Kidney (tissue), 14 donors: ENCODE data around the gene BICC1. TPM values are rescaled to one million over a fixed set of nuclear protein-coding genes. Genes with fewer than 3 reads are reported as not detected.
A peak's percentile ranks its signal among the peaks of the same experiment; 100 is the strongest.

ENCODE experiments used
- DNase-seq, 5 donors: peaks; one replicate each; pipeline ENCODE4 v3.0.0-alpha.2; 2013 to 2020
- FAIRE-seq: peaks from 2 replicates; lab custom pipeline; 2012; peaks lifted over from hg19 to GRCh38; lab: Jason Lieb, UNC
- H3K27ac ChIP-seq, 2 donors: one replicate each; pipeline ENCODE4 v1.7.0; 2013; ENCODE audit warnings: low read depth in 2 of 2, low read length in 2 of 2, inconsistent platforms in 1 of 2
- H3K27me3 ChIP-seq: one replicate; pipeline ENCODE4 v1.7.1; 2013; ENCODE audit warnings: low read length, inconsistent platforms; ENCODE audit not compliant: control insufficient read depth, insufficient read depth
- H3K36me3 ChIP-seq, 3 donors: one replicate each; pipeline versions ENCODE4 v1.7.0 to v1.7.1; 2013; ENCODE audit warnings: low read length in 3 of 3, control low read depth in 1 of 3, inconsistent platforms in 1 of 3; ENCODE audit not compliant: insufficient read depth in 3 of 3, control insufficient read depth in 2 of 3
- H3K4me1 ChIP-seq, 3 donors: one replicate each; pipeline versions ENCODE4 v1.7.0 to v1.7.1; 2013; ENCODE audit warnings: low read length in 3 of 3, inconsistent platforms in 1 of 3, low read depth in 1 of 3; ENCODE audit not compliant: control insufficient read depth in 2 of 3, insufficient read depth in 2 of 3
- H3K4me3 ChIP-seq, 3 donors: one replicate each; pipeline versions ENCODE4 v1.7.0 to v1.8.1; 2013; ENCODE audit warnings: low read length in 3 of 3, control low read depth in 1 of 3, inconsistent platforms in 1 of 3
- H3K9ac ChIP-seq, 3 donors: one replicate each; pipeline versions ENCODE4 v1.7.0 to v1.7.1; 2013; ENCODE audit warnings: low read length in 3 of 3, control low read depth in 1 of 3, inconsistent platforms in 1 of 3
- H3K9me3 ChIP-seq, 3 donors: one replicate each; pipeline versions ENCODE4 v1.7.0 to v1.7.1; 2013; ENCODE audit warnings: low read length in 3 of 3, control low read depth in 1 of 3, inconsistent platforms in 1 of 3; ENCODE audit not compliant: control insufficient read depth in 2 of 3, insufficient read depth in 1 of 3
- intact Hi-C: fragments of 100-400 bp; cut with DNase I; formaldehyde crosslinking; loops from one replicate; pipeline ENCODE4 v1.11.1; 2022
- polyA plus RNA-seq: library from polyadenylated mRNA; stranded (reverse); fragments of 350-450 nt; fragmentation: Illumina TruSeq; extraction: RNeasy Lipid Tissue Mini Kit (QIAGEN cat#74804); gene quantifications from one replicate; pipeline ENCODE4 v1.2.3, GENCODE V29; 2014; ENCODE audit warnings: low read depth, low replicate concordance; ENCODE audit not compliant: insufficient read depth
- total RNA-seq: library from RNA; stranded (reverse); fragmentation: NEBNext Ultra II Directional; extraction: Animal tissue kit (Norgen Biotek cat#: 25700); gene quantifications from one replicate; pipeline ENCODE4 v1.2.1, GENCODE V29; 2021
- TF ChIP-seq, protein P1 (sequence below): IDR thresholded peaks from 3 replicates; pipeline ENCODE4 v1.5.1; 2012; ENCODE audit warnings: mild to moderate bottlenecking, moderate library complexity, borderline replicate concordance; ENCODE audit not compliant: insufficient read depth; ENCODE audit errors: extremely low read depth
- donor health status: control.
- donor health status: control.
- donor health status: control.
- donor health status: control.
- donor health status: control.
- donor health status: DM: yes; HTN: yes; CAD: no.
- donor health status: Normal renal cell carcinoma (clear cell type).

The BICC1 gene
- total and polyA plus RNA-seq, 2 donors from 2014 or later, result 21.0 to 136 TPM

DNA sequence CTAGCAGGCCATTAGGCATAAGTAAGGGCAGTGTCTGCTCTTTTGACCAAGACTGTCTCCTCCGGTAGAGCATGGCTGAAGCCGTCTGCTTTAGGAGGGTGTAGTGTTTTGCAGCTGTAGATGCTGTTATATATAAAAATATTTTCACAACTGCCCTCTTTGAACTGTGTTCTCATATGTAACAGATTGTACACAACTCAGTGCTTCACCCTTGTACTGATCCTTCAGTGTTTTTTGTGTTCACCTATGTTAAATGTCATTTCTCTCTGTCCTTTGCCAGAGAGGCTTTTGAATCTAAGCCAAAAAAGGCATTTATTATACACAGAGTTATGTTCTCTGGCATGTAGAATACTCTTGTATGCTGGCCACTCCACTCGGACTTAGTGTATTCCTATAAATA, 135.5 kb downstream of the BICC1 start:
- Histone ChIP-seq H3K9me3 (no peaks in the 10 kb centered on the region), H3K27ac (no peak overlapping the region), H3K4me3 (no peak overlapping the region), H3K4me1 (peaks cover 2 to 27% (median 10%) of the 10 kb centered on the region in 3 donors), H3K27me3 (no peaks in the 10 kb centered on the region), H3K9ac (no peak overlapping the region), H3K36me3 (no peaks in the 10 kb centered on the region)
- FAIRE-seq, result no peak
- no peak for DNase-seq
- intact Hi-C loops, result no loop called here
- TF ChIP-seq, protein P1, sequence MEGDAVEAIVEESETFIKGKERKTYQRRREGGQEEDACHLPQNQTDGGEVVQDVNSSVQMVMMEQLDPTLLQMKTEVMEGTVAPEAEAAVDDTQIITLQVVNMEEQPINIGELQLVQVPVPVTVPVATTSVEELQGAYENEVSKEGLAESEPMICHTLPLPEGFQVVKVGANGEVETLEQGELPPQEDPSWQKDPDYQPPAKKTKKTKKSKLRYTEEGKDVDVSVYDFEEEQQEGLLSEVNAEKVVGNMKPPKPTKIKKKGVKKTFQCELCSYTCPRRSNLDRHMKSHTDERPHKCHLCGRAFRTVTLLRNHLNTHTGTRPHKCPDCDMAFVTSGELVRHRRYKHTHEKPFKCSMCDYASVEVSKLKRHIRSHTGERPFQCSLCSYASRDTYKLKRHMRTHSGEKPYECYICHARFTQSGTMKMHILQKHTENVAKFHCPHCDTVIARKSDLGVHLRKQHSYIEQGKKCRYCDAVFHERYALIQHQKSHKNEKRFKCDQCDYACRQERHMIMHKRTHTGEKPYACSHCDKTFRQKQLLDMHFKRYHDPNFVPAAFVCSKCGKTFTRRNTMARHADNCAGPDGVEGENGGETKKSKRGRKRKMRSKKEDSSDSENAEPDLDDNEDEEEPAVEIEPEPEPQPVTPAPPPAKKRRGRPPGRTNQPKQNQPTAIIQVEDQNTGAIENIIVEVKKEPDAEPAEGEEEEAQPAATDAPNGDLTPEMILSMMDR, result no peak

DNA sequence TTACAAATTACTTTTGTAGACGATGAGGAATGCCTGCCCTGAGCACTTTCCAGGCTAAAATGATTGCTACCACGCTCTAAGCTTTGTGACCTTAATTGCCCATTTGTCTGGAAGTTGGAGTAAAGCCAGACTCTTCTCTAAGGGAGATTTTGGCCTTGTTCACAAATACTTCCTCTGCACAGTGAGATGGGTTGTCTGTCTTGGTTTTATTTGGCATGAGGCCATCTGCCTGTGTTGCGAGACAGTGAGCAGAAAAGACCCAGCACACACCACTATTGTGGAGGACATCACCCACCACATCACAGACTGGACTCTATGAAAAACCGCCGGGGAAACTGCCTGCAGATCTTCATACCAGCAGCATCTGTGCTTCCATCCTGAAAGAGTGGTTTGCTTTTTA, 138.4 kb downstream of the BICC1 start:
- intact Hi-C loops, result no loop called here
- Histone ChIP-seq H3K27me3 (no peaks in the 10 kb centered on the region), H3K4me1 (peaks cover 2 to 20% (median 8%) of the 10 kb centered on the region in 3 donors), H3K9me3 (no peaks in the 10 kb centered on the region), H3K36me3 (no peaks in the 10 kb centered on the region), H3K4me3 (no peak overlapping the region), H3K27ac (no peak overlapping the region), H3K9ac (no peak overlapping the region)
- FAIRE-seq (no peak), DNase-seq (peak in 3 of 5 donors; percentile 31 to 53 (median 51))
- TF ChIP-seq, protein P1, result no peak

DNA sequence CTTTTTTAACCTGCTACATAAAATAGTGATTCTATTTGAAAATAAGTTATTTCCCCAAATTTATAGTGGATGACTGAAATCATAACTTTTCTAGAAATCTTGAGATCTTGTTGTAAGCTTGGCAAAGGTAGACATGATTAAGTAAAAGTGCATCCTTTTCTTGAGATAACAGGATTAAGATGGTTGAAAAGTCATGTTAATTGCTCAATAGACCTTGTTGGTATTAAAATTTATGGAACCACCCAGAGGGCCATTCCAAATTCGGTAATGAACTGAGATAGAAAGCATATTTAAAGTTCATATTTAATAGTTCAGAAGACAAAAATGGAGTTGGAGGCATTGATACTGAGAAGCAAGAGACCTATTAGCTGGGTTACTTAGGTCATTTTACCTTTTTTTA, 139.1 kb downstream of the BICC1 start:
- H3K4me3 ChIP-seq, result no peak overlapping the region
- no peak for FAIRE-seq

More for the DNA sequence above, 139.1 kb downstream of the BICC1 start:
- intact Hi-C loops, result no loop called here
- TF ChIP-seq, protein P1, result no peak
- Histone ChIP-seq H3K9me3 (no peaks in the 10 kb centered on the region), H3K36me3 (no peaks in the 10 kb centered on the region), H3K27me3 (no peaks in the 10 kb centered on the region), H3K4me1 (peaks cover 2 to 20% (median 8%) of the 10 kb centered on the region in 3 donors), H3K27ac (no peak overlapping the region), H3K9ac (no peak overlapping the region)
- DNase-seq, result no peak
